SK-N-SH treated with all-trans-retinoic acid at 6 μM for 48 hours (cell line): Measurements from ENCODE around the gene CDK14.

Source experiments
- ESRRG ChIP-seq: fragments of 250-450 bp; sonication (Bioruptor Pico); IDR thresholded peaks from 2 replicates; pipeline ENCODE4 v1.6.1; 2021; ENCODE audit warnings: mild to moderate bottlenecking
- PATZ1 ChIP-seq: fragments of 250-450 bp; sonication (Bioruptor Pico); IDR thresholded peaks from 2 replicates; pipeline ENCODE4 v1.8.0; 2020; ENCODE audit warnings: mild to moderate bottlenecking, moderate library complexity, borderline replicate concordance
- RARB ChIP-seq: fragments of 250-450 bp; sonication (Bioruptor Pico); IDR thresholded peaks from 2 replicates; pipeline ENCODE4 v1.8.0; 2021; ENCODE audit warnings: mild to moderate bottlenecking, moderate library complexity
- TCF4 ChIP-seq: fragments of 250-450 bp; sonication (Bioruptor Pico); IDR thresholded peaks from 2 replicates; pipeline ENCODE4 v1.8.0; 2021; ENCODE audit warnings: mild to moderate bottlenecking, moderate library complexity, borderline replicate concordance
- ZC3H10 ChIP-seq: fragments of 250-450 bp; sonication (Bioruptor Pico); IDR thresholded peaks from 2 replicates; pipeline ENCODE4 v1.5.1; 2021; ENCODE audit warnings: mild to moderate bottlenecking, moderate library complexity
- ZFP3 ChIP-seq: fragments of 250-450 bp; sonication (Bioruptor Pico); IDR thresholded peaks from 2 replicates; pipeline ENCODE4 v1.5.0; 2020; ENCODE audit warnings: mild to moderate bottlenecking, moderate library complexity
- ZFP30 ChIP-seq: fragments of 450-650 bp; formaldehyde crosslinking; IDR thresholded peaks from 2 replicates; pipeline ENCODE4 v1.5.0; 2022; ENCODE audit warnings: mild to moderate bottlenecking, moderate library complexity
- ZNF8 ChIP-seq: fragments of 450-650 bp; formaldehyde crosslinking; IDR thresholded peaks from 2 replicates; pipeline ENCODE4 v1.5.0; 2020; ENCODE audit warnings: mild to moderate bottlenecking, moderate library complexity
- TF ChIP-seq, protein P1 (sequence below): fragments of 250-450 bp; sonication (Bioruptor Pico); IDR thresholded peaks from 2 replicates; pipeline ENCODE4 v1.5.0; 2020; ENCODE audit warnings: mild to moderate bottlenecking, moderate library complexity
- TF ChIP-seq, protein P2 (sequence below): fragments of 250-450 bp; sonication (Bioruptor Pico); IDR thresholded peaks from 2 replicates; pipeline ENCODE4 v1.5.1; 2020; ENCODE audit warnings: low read depth, mild to moderate bottlenecking, moderate library complexity

DNA sequence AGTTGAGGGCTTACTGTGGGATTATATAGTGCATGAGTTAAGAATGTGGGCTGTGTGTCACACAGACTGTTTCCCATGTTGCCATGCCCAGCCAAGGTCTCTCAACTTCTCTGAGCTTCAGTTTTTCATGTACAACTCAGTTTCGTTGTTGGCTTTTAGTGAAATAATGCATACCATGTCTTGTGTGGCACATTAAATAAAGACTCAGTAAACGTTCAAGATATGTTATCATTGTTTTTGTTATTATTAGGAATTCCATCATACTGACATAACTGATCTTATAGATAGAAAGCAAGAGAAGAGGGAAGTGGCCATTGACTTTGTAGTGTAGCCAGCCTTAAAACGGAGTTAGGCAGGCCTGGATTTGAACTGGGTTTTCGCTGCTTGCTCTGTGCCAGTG lies 2.9 kb downstream of the CDK14 start:
- TF ChIP-seq ESRRG (no peak), ZNF8 (CRISPR knock-in tag) (no peak), RARB (CRISPR knock-in tag) (no peak), ZFP3 (CRISPR knock-in tag) (no peak), TCF4 (no peak), ZC3H10 (CRISPR knock-in tag) (no peak), PATZ1 (CRISPR knock-in tag) (no peak), ZFP30 (CRISPR knock-in tag) (no peak)
- TF ChIP-seq, protein P1, sequence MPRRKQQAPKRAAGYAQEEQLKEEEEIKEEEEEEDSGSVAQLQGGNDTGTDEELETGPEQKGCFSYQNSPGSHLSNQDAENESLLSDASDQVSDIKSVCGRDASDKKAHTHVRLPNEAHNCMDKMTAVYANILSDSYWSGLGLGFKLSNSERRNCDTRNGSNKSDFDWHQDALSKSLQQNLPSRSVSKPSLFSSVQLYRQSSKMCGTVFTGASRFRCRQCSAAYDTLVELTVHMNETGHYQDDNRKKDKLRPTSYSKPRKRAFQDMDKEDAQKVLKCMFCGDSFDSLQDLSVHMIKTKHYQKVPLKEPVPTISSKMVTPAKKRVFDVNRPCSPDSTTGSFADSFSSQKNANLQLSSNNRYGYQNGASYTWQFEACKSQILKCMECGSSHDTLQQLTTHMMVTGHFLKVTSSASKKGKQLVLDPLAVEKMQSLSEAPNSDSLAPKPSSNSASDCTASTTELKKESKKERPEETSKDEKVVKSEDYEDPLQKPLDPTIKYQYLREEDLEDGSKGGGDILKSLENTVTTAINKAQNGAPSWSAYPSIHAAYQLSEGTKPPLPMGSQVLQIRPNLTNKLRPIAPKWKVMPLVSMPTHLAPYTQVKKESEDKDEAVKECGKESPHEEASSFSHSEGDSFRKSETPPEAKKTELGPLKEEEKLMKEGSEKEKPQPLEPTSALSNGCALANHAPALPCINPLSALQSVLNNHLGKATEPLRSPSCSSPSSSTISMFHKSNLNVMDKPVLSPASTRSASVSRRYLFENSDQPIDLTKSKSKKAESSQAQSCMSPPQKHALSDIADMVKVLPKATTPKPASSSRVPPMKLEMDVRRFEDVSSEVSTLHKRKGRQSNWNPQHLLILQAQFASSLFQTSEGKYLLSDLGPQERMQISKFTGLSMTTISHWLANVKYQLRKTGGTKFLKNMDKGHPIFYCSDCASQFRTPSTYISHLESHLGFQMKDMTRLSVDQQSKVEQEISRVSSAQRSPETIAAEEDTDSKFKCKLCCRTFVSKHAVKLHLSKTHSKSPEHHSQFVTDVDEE (CRISPR knock-in tag), result no peak
- TF ChIP-seq, protein P2, sequence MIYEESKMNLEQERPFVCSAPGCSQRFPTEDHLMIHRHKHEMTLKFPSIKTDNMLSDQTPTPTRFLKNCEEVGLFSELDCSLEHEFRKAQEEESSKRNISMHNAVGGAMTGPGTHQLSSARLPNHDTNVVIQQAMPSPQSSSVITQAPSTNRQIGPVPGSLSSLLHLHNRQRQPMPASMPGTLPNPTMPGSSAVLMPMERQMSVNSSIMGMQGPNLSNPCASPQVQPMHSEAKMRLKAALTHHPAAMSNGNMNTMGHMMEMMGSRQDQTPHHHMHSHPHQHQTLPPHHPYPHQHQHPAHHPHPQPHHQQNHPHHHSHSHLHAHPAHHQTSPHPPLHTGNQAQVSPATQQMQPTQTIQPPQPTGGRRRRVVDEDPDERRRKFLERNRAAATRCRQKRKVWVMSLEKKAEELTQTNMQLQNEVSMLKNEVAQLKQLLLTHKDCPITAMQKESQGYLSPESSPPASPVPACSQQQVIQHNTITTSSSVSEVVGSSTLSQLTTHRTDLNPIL (CRISPR knock-in tag), result no peak
